Uterus (tissue), 4 donors: ENCODE measurements around the gene PDIA3. TPM values are rescaled to one million over a fixed set of nuclear protein-coding genes. Genes with fewer than 3 reads are reported as not detected.
A peak's percentile ranks its signal among the peaks of the same experiment; 100 is the strongest.

Experiments
- DNase-seq, 2 donors: peaks; one replicate each; pipeline ENCODE4 v3.0.0-alpha.2; 2019 to 2020
- H3K27ac ChIP-seq, 2 donors: fragments of 200-600 bp; sonication (generic); 1 replicate in 1 of 2; 2 replicates in 1 of 2; pipeline ENCODE4 v1.5.1; 2016 to 2018
- H3K27me3 ChIP-seq, 2 donors: fragments of 200-600 bp; sonication (generic); one replicate each; pipeline ENCODE4 v1.5.1; 2018 to 2019; ENCODE audit warnings: control low read depth in 1 of 2
- H3K36me3 ChIP-seq, 2 donors: fragments of 200-600 bp; sonication (generic); one replicate each; pipeline ENCODE4 v1.5.1; 2019; ENCODE audit warnings: control low read depth in 1 of 2
- H3K4me1 ChIP-seq, 2 donors: fragments of 200-600 bp; sonication (generic); one replicate each; pipeline ENCODE4 v1.5.1; 2018 to 2019; ENCODE audit warnings: control low read depth in 1 of 2
- H3K4me3 ChIP-seq, 2 donors: fragments of 200-600 bp; sonication (generic); 1 replicate in 1 of 2; 2 replicates in 1 of 2; pipeline ENCODE4 v1.5.1; 2018 to 2019; ENCODE audit warnings: mild to moderate bottlenecking in 1 of 2
- H3K9me3 ChIP-seq, 2 donors: fragments of 200-600 bp; sonication (generic); one replicate each; pipeline ENCODE4 v1.5.1; 2019; ENCODE audit warnings: control low read depth in 1 of 2
- CTCF ChIP-seq, 4 experiments: fragments of 200-600 bp in 2 of 4; fragments of 450-650 bp in 2 of 4; sonication (generic) in 2 of 4; IDR thresholded peaks; one replicate each; pipeline ENCODE4 v1.5.1; 2016 to 2019; ENCODE audit warnings: antibody characterized with exemption in 4 of 4, mild to moderate bottlenecking in 2 of 4, moderate library complexity in 1 of 4
- POLR2A ChIP-seq, 2 donors: fragments of 450-650 bp; IDR thresholded peaks; one replicate each; pipeline ENCODE4 v1.6.1; 2016; ENCODE audit warnings: antibody characterized with exemption in 2 of 2, mild to moderate bottlenecking in 1 of 2, moderate library complexity in 1 of 2
- intact Hi-C: fragments of 100-400 bp; cut with DNase I; formaldehyde crosslinking; loops from one replicate; pipeline ENCODE4 v1.15.1; 2023; ENCODE audit warnings: low total_unique reads
- total RNA-seq, 4 donors: library from RNA; depleted of rRNA in 3 of 4; stranded (reverse); fragments of >200 nt in 3 of 4; gene quantifications; one replicate each; pipeline versions ENCODE4 v1.1.0 to v1.2.4, GENCODE V29; 2014 to 2023
- donor health status: DM: yes; HTN: yes; CAD: no.

Gene PDIA3
- total RNA-seq, 4 donors from 2014 or later, result 82.6 to 264 (median 188) TPM

GRCh38 chr15:43762824-43763223 lies 16.6 kb downstream of the PDIA3 start:
- Histone ChIP-seq H3K36me3 (no peaks in the 10 kb centered on the region), H3K4me3 (no peak overlapping the region), H3K27ac (no peak overlapping the region), H3K4me1 (no peaks in the 10 kb centered on the region), H3K9me3 (no peaks in the 10 kb centered on the region), H3K27me3 (no peaks in the 10 kb centered on the region)
- no peak for DNase-seq
- TF ChIP-seq POLR2A (IDR thresholded peaks at IDR 0.05) (no peak), CTCF (IDR thresholded peaks at IDR 0.05) (no peak)
- intact Hi-C loops, result no loop called here

- TF ChIP-seq CTCF (IDR thresholded peaks at IDR 0.05), result no peak
- Histone ChIP-seq H3K4me3 (no peak overlapping the region), H3K4me1 (no peaks in the 10 kb centered on the region), H3K9me3 (no peaks in the 10 kb centered on the region), H3K27ac (no peak overlapping the region), H3K36me3 (no peaks in the 10 kb centered on the region), H3K27me3 (no peaks in the 10 kb centered on the region)
- intact Hi-C loops, result no loop called here
- no peak for DNase-seq
Measured at GRCh38 chr15:43763819-43764446, 17.7 kb downstream of the PDIA3 start.

- intact Hi-C loops, result no loop called here
- H3K9me3 ChIP-seq, result no peaks in the 10 kb centered on the region
- no peak overlapping the region for H3K27ac ChIP-seq
- H3K4me1 ChIP-seq, result no peaks in the 10 kb centered on the region
- H3K27me3 ChIP-seq, result no peaks in the 10 kb centered on the region
- no peak overlapping the region for H3K4me3 ChIP-seq
- TF ChIP-seq CTCF (IDR thresholded peaks at IDR 0.05), result peak; percentile 46 to 74 (median 54)
- TF ChIP-seq POLR2A (IDR thresholded peaks at IDR 0.05), result no peak
- DNase-seq, result no peak
- H3K36me3 ChIP-seq, result no peaks in the 10 kb centered on the region
Measured at GRCh38 chr15:43769584-43770228, 23.5 kb downstream of the PDIA3 start.

- intact Hi-C loops, result no loop called here
- no peak for TF ChIP-seq CTCF (IDR thresholded peaks at IDR 0.05)
- TF ChIP-seq POLR2A (IDR thresholded peaks at IDR 0.05), result no peak
- Histone ChIP-seq H3K9me3 (no peaks in the 10 kb centered on the region), H3K27me3 (no peaks in the 10 kb centered on the region), H3K4me3 (no peak overlapping the region), H3K36me3 (no peaks in the 10 kb centered on the region), H3K27ac (no peak overlapping the region), H3K4me1 (no peaks in the 10 kb centered on the region)
- DNase-seq, result no peak
Measured at GRCh38 chr15:43771816-43772215, 25.6 kb downstream of the PDIA3 start.

- TF ChIP-seq POLR2A (IDR thresholded peaks at IDR 0.05) (no peak), CTCF (IDR thresholded peaks at IDR 0.05) (no peak)
- intact Hi-C loops, result no loop called here
- Histone ChIP-seq H3K4me3 (no peak overlapping the region), H3K9me3 (no peaks in the 10 kb centered on the region), H3K27me3 (no peaks in the 10 kb centered on the region), H3K4me1 (no peaks in the 10 kb centered on the region), H3K36me3 (no peaks in the 10 kb centered on the region), H3K27ac (no peak overlapping the region)
- DNase-seq, result no peak
Measured at GRCh38 chr15:43772624-43773023, 26.4 kb downstream of the PDIA3 start.
